HG02884 (cell line): ENCODE data around the gene KLRD1.
"Not testable (repeated sequence)": the region's sequence is repeated elsewhere in the genome, so short reads cannot be mapped to it uniquely, and the experiment has no call there.

ENCODE experiments used
- ATAC-seq: cut with Tn5 transposase; IDR thresholded peaks from one replicate; pipeline ENCODE4 v1.9.1; 2021; ENCODE audit warnings: mild to moderate bottlenecking, moderate library complexity; ENCODE audit not compliant: unreplicated experiment

KLRD1 gene, protein sequence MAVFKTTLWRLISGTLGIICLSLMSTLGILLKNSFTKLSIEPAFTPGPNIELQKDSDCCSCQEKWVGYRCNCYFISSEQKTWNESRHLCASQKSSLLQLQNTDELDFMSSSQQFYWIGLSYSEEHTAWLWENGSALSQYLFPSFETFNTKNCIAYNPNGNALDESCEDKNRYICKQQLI

DNA sequence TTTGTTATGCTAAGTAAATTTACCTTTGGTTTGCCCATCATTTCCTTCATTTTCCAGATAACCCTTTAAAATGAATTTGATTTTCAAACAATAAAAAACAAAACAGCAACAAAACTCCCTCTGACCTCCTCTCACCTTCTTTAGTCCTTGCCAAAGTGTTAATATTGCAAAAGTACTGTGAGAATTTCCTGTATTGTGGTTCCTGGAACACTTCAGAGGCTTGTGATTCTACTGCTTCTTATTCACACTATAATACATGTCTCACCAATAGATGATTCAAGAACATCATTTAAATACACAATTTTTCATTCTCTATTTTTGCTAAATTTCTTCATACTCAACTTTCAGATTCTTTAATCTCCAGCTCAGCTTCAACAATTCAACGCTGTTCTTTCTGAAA, at the start of gene KLRD1:
Gene KLRD1, plus strand, starts transcription at position 241 of the 400 bp plus-strand sequence. CDS start 208 bp downstream, outside the sequence.
- ATAC-seq = no peak

DNA sequence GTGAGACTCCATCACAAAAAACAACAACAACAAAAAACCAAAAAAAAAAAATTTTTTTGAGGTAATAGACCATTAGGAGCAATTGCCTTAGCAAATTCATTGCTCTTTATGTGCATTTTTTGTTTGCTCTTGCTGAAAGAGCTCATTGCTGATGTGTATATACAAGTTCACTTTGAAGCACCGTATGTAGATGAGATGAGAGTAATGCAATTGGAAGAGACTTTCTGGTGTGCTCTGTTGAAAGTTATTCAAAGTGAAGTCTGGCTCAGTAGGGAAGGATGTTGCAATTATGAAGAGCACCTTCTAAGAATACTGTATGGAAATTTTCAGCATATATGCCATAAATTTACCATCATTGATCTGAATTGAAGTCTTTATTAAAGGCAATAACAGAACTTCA, 46.7 kb upstream of the KLRD1 start:
- no peak for ATAC-seq

DNA sequence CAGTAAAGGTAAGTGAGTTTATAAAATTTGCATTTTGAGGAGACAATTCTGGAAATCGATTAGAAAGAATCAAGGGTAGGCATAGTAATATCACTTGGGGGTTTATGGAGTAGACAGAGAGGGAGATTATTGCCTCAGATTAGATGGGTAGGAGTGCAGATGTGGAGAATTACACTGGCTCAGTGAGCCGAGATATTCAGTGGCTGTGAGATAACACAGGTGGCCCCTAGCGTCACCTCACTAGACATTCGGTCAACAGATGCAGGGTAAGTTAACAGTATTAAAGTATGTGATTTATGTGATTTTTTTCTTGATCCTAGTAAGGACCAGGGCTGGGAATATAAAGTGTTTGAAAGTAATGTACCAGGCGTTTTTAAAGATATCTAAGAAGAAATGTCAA, 39.6 kb upstream of the KLRD1 start:
- ATAC-seq = no peak

DNA sequence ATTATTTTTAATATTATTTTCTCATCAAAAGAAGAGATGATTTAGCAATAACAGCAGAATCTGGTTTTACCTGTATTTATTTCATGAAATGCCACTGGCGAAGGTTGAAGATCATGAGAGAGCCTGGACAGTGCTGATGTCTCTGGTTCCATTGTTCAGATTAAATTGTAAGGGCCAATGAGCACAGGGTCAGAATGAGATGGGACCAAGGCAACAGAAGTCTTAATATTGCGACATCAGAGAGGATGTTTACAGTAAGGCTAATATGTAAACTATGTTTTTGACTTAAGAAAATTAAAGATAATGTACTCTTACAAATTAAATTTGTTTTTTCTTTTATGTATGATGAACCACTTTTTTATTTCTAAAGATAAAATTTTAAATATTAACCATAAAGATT, 35.2 kb upstream of the KLRD1 start:
- ATAC-seq = no peak

DNA sequence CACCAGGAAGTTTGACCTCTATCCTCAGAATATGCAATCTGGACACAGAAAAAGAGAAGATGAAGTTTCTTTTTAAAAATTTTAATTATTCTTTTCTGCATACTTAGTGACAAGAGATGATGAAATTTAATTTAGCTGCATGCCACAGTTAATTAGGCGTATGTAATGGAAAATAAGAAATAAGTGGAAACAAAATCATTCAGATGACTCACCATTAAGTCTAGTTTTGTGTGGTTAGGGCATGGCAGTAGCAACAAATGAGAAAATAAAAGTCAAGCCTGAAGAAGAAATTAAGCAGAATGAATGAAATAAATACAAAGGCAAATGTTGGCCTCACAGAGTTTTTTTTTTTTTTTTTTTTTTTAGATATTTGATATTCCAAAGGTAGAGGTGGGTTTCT, 30.9 kb upstream of the KLRD1 start:
- ATAC-seq = no peak

DNA sequence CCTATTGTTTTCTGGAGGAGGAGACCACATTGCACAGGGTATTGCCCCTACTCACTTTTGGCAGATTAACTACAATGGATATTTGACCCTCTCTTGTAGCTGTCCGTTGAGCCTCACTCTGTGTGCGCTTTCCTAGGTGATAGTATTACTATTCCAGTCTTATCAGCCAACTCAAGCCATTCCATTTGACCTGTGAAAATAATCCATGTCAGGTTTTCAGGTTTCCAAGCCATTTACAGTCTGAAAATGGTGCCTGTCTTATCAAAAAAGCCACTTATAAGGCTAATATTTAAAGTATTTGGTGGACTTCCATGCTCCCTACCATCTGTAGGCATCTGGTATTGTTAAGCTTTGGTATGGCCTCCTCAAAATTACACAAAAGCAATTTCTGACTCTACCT, 29.6 kb upstream of the KLRD1 start:
- no peak for ATAC-seq

DNA sequence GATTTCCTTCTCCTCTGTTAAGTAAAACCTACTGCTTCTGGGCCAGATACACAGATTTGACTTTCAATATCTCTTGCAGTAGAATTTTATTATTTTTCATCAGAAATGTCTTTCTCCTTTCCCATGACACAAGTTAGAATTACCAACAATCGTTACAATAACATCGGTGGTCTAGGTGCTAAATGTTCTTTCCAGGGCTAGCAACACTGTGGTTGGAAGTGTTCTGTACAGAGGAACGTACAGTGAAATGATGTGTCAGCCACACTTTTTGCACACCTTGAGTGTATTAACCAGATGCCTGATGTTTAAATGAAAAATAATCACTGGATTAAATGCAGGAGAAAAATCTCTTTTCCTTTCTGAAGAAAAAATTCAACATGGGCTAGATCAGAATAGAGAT, 27.7 kb upstream of the KLRD1 start:
- no peak for ATAC-seq

DNA sequence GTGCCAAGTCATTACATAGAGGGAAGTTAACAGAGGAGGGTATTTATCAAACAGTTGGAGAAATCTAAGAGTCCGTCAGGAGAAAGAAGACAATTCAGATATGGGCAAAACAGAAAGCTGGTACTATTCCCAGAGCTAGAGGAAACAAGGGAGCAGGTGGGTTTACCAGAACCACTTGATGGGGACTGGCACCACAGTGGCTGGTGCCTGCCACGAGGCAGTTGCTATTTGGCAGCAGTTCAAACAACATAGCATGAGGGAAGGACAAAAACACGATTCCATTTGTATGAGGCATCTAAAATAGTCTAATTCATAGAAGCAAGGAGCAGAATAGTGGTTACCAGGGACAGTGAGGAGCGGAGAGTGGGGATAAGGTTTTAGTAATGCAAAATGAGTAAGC, 24.6 kb upstream of the KLRD1 start:
- ATAC-seq = no peak

DNA sequence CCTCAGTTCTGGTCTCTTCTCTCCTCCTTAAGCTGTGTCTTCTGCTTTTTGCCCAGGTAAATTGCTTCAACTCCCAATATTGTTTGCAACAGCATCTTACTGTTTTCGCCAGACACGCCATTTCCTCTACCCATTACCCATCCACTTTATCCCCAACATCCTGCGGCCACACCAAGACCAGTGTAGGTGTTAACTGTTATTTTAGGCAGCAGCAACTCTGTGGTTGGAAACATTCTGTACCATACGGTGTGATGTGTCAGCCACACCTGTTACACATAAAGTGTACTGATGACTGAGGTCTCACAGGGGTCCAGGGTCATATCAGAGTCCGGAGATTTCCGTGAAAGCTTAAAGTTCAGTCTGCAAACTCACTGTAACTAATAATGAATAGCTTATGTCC, 21.8 kb upstream of the KLRD1 start:
- no peak for ATAC-seq

DNA sequence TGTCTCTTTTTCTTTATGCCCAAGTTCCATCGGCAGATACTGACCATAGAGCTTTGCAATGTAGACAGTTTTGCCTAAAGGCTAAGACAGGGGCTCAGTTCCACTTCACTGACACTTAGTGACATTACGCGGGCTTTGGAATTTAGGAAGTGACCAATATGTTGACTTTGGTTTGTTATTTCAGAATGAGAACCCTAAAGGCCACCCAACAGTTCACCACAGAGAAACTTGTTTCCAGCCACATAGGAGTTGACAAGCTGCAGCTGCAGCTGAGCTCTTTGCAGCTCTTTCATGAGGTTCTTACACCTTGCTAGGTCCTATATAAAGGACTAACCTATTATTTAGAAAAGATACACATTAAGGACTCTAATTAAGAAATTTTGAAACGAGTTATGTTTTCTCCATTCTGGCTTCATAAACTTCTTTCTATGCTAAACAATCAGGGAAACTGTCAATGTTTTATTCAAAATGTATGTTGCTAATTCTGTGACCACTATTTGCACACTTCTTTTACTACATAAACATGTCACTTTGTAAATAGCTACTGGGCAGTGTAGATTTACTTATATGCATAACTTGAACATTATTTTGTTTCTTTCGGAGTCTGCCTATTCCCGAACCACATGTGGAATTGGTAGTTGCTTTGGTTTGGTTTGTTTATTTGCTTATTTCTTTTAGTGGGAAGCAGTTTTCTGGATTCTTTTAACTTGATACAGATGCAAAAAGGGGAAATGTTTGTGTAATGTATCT, 18.5 kb upstream of the KLRD1 start:
- ATAC-seq = no peak

DNA sequence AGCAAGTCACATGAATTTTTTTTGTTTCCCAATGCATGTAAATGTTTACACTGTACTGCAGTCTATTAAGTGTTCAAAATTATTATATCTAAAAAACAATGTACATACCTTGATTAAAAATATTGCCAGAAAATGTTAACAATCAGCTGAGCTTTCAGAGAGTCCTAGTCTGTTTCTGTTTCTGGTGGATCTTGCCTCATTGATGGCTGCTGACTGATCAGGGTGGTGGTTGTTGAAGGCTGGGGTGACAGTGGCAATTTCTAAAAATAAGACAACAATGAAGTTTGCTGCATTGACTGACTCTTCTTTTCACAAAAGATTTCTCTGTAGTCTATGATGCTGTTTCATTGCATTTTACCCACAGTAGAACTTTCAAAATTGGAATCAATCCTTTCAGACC, 16.6 kb upstream of the KLRD1 start:
- no peak for ATAC-seq

DNA sequence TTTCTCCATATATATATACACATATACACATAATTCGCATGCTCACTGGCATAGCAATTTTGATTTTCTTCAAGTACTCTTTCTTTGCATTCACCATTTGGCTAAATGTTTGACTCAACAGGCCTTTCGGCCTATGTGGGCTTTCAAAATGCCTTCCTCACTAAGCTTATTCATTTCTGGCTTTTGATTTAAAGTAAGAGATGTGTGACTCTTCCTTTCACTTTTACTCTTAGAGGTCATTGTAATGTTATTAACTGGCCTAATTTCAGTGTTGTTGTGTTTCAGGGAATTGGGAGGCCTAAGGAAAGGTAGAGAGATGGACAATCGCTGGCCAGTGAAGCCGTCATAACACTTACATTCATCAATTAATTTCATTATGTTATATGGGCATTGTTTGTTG, 14.5 kb upstream of the KLRD1 start:
- ATAC-seq = peak; percentile 63

DNA sequence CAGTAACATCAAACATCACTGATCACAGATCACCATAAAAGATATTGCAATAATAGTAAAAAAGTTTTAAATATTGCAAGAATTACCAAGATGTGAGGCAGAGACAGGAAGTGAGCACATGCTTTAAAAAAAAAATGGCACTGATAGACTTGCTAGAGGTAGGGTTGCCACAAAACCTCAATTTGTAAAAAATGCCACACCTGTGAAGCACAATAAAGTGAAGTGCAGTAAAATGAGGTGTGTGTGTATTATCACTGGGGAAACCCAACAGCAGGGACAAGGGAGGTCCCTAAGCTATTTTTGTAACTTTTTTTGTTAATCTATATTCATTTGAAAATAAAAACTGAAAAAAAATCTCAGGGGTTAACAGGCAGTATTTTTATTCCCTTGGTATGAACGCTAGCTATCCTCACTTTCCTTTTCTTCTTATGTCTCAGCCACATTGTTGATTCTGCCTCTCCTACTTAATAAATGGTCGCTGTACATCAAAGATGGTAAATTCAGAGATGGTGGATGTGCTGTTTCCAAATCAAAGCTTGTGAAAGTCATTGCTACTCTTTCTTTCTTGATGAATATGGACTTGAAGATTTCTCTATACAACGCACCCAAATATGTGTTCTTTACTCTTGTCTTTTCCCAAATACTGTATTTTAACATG, 14.0 kb upstream of the KLRD1 start:
- ATAC-seq = peak; percentile 28

DNA sequence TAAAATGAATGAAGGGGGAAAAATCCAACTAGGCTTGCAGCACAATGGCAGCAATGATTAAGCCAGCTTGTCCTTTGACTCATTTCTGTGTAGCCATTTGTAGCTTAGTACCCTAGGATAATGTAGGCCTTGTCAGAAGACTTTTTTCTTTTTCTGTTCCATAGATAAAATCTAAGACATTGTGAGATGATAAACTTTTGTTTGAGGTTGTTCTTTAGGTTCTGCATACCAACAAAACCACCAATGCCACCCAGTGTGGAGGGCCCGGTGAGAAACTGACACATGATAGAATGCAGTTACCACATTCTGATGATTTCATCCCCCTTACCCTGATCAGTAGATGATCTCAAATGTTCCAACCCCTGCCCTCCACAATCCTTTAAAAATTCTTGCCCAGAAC, 6.6 kb upstream of the KLRD1 start:
- no peak for ATAC-seq

DNA sequence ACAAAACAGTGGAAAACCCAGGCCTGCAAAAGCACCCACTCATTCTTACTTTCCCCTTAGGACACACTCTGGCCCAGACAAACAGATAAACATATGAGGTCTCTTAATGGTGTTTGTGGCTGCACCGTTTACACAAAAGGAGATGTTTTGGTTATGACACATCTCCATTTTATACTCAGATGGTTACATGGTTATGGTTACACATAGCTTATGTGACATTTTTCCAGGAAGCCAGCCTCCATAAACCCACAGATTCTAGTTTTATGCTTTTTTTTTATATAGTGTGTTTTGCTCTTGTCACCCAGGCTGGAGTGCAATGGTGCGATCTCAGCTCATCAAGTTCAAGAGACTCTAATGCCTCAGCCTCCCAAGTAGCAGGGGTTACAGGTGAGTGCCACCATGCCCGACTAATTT, 3.5 kb upstream of the KLRD1 start:
- ATAC-seq = peak; percentile 69

DNA sequence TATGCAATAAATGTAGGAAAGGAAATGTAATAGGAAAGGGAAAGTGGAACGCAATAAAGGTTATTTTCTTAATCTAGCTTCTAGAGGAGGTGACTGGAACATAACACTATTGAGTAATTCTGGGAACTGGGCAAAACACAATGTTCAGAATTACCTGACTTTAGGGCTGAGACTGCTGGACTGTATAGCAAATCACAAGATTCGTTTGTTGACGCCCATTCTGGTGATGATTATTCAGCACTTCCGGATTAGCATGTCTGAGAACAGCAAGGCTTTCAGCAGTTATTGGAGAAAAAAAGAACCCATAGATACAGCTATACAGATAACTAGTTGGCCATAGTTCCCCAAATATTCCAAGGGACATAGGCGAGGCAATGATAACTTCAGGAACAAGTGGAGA, 2.3 kb upstream of the KLRD1 start:
- no peak for ATAC-seq

DNA sequence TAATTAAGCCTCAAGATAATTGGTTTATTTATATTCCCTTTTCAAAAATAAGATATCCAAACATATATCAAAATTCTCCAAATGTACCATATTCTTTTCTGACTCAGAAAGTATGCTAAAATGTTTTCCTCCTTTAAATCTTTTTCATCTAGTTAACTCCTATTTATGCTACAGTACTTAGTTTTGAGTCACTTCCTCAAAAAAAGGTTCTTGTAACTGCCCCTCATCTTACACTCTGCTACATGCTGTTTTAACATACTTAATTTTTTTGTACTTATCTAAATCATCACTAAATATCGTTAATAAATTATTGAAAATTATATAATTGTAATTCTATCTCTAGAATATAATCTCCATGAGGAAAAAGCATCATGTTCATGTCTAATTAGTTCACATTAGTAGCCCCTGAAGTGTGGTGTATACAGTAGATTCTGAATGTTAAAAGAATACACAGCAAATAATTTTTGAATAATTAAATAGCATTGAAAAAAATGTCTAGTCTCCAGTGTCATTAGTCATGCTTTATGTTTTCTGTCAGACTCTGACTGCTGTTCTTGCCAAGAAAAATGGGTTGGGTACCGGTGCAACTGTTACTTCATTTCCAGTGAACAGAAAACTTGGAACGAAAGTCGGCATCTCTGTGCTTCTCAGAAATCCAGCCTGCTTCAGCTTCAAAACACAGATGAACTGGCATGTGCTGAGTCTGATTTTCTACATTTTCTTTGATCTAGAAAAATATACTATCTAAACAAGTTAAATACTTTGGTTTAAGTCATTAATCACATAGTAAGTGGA, 3.5 kb downstream of the KLRD1 start:
- no peak for ATAC-seq

DNA sequence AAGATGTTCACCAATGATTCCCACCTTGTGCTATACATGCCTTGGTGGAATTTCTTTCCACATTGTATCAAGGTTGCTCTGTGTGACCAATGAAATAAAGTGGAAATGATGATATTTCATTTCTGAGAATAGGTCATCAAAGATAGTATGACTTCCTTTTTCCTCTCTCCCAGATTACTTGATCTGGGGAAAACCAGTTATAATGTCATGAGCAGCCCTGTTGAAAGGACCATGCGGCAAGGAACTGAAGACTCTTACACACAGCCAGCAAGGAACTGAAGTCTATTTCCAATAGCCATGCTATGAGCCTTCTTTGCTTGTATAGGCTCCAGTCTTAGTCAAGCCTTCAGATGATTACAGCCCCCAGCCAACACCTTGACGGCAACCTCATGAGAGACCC, 11.7 kb downstream of the KLRD1 start:
- no peak for ATAC-seq

DNA sequence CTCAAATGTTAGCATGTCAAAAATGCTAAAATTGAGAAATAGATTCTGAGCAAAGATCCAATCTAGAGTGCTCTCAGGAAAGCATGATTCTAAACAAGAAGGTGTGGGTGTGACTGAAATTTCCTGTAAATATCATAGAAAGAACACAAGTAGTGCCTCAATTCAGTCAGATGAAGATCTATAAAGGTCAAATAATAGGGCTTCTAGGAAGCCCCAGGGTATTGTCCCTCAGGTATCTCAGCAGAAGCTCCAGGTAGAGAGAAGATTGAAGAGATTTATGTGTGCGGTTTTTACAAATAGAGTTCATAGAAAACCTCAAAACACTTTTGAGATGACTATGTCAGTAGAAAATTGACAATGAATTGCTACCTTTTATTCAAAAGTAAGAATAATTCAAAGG, 13.0 kb downstream of the KLRD1 start:
- ATAC-seq = peak; percentile 52

DNA sequence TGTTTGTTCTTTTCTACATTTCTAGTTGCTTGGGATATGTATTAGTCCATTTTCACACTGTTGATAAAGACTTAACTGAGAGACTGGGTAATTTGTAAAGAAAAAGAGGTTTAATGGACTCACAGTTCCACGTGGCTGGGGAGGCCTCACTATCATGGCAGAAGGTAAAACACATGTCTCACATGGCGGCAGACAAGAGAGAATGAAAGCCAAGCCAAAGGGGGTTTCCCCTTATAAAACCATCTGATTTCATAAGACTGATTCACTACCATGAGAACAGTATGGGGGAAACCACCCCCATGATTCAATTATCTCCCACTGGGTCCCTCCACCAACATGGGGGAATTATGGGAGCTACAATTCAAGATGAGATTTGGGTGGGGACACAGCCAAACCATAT, 21.0 kb downstream of the KLRD1 start:
- ATAC-seq = not testable (repeated sequence)

DNA sequence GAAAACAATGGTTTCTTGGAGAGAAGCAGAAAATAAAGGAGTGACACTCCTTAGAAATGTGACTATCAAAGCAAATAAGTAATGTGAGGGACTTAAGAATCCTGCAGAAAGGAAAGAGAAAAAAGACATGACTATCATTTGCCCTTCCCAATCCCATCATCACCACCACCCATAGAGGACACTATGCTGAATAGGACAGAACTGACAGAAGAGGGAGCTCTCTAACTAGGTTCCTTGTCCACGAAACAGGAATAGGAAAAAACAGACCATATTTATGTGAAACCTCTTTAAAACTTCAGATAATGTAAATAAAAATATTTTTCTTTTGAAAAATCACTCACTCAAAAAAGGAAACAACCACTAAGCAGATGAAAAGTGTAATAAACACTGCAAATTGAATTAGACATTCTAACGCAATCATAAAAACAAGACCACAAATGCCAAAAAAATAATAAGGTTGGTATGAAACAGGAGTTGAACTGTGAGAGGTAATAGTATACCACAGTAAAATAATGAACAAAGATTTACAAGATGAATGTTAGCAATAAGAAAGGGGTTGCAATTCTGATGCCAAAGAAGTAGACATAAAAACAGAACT, 24.1 kb downstream of the KLRD1 start:
- no peak for ATAC-seq
